ENCODE results near the gene NFKBIE. TPM values are rescaled to one million over a fixed set of nuclear protein-coding genes. Genes with fewer than 3 reads are reported as not detected.
A peak's percentile ranks its signal among the peaks of the same experiment; 100 is the strongest.

The NFKBIE gene
- total RNA-seq, 1 experiment from 2014 or later, result 9.6 TPM

DNA sequence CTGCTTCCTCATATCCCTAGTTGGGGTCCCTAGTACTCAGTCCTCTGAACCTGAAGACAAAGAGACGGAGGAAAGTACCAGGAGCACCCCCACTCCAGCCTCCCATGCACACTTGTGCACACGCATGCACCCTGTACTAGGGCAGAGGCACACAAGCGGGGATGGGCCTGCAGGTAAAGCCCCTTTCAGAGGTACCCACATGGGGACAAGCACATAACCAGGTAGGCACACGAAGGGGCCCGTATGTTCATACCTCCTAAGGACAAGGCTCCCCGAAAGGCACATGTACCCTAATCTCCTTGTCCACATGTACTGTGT, 6.0 kb upstream of the NFKBIE start:
- H3K4me3 ChIP-seq, result no peak overlapping the region; the same call in 1 of the 2 replicates
- no peak overlapping the region for H3K27ac ChIP-seq
- no peaks in the 10 kb centered on the region for H3K9me3 ChIP-seq (replicated peaks)
- H3K4me1 ChIP-seq, result no peaks in the 10 kb centered on the region
- peaks cover 19% of the 10 kb centered on the region for H3K27me3 ChIP-seq
- no peaks in the 10 kb centered on the region for H3K36me3 ChIP-seq
- no peak for DNase-seq

DNA sequence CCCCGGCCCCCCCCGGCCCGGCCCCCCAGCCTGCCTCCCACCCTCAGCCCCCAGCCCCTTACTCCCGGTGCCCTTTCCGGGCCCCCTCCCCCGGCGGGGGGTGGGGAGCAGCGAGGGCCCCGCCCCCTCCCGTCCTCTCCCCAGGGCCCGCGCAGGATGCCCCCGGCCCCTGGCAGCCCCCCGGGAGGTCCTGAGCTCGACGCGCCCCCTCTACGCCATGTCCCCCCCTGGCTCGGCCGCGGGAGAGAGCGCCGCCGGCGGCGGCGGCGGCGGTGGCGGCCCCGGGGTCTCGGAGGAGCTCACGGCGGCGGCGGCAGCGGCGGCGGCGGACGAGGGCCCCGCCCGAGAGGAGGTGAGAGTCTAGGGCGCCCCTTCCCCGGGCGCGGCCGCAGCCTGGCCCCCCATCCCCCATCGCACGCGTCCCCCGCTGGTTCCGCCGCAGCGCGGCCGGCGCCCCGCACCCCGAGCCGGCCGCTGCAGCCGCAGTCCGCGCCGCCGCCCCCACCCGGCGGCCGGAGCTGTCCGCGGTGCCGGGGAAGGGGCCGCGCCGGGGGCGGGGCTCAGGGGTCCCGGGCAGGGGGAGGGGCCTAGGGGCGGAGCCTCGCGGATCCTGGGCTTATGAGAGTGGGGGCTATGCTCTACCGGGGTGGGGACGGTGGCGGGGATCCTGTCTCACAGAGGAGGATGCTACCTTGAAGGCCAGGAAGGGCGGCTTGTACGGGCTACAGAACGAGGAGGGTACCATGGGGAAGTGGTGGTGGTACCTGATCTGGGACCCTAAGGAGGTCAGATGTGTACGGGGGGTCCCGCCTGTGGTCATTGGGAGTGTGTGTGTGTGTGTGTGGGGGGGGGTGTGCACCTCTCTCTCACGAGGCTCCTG, 5.4 kb upstream of the NFKBIE start:
- peak; percentile 29 to 42 for DNase-seq
- Histone ChIP-seq H3K9me3 (replicated peaks) (no peaks in the 10 kb centered on the region), H3K4me3 (peak overlapping the region; percentile 48), H3K4me1 (no peaks in the 10 kb centered on the region), H3K27me3 (peaks cover 19% of the 10 kb centered on the region), H3K27ac (no peak overlapping the region), H3K36me3 (no peaks in the 10 kb centered on the region)

DNA sequence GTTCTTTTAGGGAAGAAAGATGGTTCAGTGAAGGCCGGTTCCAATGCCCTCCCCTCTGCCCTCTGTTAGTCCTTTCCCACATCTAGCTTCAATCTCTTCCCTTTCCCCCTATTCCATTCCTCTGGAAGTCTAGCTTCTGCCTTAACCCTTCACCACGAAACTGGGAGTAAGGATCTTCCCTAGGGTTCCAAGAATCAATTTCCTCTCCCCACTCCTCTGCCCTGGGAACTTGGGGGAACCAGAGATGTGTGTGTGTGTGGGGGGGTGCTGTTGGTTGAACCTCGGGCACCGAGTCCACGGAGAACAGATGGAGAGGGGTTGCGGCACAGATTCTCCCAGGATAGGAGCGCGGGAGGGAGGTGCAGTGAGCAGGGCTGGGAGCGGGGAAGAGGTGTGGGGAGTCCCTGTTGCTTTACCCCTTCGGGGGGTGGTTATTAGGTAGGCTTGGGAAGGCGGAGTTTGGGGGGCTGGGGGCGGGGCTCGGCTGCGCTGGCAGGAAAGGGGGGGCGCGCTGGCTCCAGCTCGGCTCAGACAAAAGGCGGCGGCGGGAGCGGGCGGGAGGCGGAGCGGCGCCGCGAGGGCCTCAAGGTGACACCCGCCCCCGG, 4.7 kb upstream of the NFKBIE start, which contains the start of gene TMEM151B:
TMEM151B (plus strand) TSS at position 530 of the 605 bp plus-strand sequence. CDS start 293 bp downstream, outside the sequence.
- Histone ChIP-seq H3K4me1 (no peaks in the 10 kb centered on the region), H3K36me3 (no peaks in the 10 kb centered on the region), H3K27me3 (peaks cover 19% of the 10 kb centered on the region), H3K27ac (no peak within 1 kb of the TSS), H3K4me3 (peak within 1 kb of the TSS; percentile 48), H3K9me3 (replicated peaks) (no peaks in the 10 kb centered on the region)
- no peak for DNase-seq

DNA sequence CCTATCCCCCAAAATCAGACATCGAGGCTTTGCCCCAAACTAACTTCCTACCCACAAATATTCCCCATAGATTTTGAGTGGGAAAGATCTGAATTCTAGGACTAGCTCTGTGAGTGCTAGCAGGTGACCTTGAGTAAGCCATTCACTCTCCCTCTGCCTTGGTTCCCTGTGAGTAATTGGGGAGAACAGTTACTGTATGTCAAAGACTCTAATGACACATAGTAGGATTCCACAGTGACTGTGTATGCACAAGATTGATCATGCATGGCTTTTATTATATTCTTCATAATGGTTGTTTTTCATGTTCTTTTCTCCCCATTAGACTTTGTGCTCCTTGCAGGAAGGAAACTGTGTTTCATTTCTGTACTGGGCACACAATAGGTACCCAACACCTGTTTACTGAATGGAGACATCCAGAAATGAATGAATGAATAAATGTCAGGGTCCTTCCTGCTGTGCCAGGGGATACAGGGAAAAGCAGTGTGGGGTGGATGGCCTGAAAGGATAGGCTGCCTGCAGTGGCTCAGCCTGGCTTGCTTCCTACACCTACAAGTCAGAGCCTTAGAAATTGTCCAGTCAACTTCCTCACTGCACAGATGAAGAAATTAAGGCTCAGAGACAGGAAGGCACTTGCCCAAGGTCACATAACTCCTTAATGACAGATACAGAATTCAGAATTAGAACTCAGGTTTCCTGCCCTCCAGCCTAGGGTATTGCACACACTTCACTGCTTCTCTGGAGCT, 4.0 kb upstream of the NFKBIE start:
- Histone ChIP-seq H3K27ac (no peak overlapping the region), H3K4me3 (no peak overlapping the region), H3K4me1 (peaks cover 3% of the 10 kb centered on the region; the same call in 1 of the 2 replicates), H3K27me3 (peaks cover 19% of the 10 kb centered on the region), H3K36me3 (no peaks in the 10 kb centered on the region), H3K9me3 (replicated peaks) (no peaks in the 10 kb centered on the region)
- no peak for DNase-seq

DNA sequence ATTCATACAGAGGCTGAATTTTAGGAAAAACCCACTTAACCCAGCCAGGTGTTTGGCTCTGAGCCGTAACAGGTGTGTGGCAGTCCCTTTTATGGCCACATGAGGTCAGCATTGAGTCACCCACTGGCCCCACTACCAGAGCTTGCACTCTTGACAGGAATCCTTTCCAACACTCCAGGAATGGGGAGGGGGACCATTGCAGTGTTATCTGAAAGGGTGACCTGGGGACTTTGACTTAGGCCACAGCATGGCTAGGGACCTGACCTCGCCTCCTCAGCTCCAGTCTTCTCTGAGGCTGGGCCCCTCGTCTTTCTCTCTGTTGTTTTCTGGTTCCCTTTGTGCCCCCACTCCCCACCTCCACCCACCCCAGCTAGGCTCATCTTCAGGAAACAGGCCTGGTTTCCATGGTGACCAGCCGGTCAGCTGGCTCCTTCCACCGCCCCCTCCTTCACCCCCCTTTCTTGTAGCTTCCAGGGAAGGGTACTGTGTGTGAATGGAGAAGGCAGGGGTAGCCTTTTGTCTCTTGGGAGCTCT, 2.8 kb upstream of the NFKBIE start:
- Histone ChIP-seq H3K4me3 (no peak overlapping the region), H3K4me1 (peaks cover 11% of the 10 kb centered on the region; the same call in 1 of the 2 replicates), H3K27ac (no peak overlapping the region), H3K27me3 (peaks cover 19% of the 10 kb centered on the region), H3K9me3 (replicated peaks) (no peaks in the 10 kb centered on the region), H3K36me3 (no peaks in the 10 kb centered on the region)
- peak; percentile 52 to 84 for DNase-seq

DNA sequence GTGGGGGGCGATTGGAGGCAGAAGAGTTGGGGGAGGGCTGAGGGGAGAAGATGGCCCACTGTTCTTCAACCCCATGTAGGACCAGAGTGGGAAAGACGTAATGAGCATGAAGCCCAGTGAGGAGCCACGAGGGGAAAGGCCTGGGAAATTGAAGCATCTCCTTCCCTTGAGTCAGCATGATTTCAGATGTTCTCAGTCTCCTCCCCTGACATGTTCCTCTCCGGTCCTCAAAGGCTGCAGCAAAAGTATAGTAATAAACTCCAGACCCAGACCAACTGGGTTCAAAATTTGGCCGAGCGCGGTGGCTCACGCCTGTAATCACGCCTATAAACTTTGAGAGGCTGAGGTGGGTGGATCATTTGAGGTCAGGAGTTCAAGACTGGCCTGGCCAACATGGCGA, 1.9 kb upstream of the NFKBIE start:
- Histone ChIP-seq H3K36me3 (no peaks in the 10 kb centered on the region), H3K9me3 (replicated peaks) (no peaks in the 10 kb centered on the region), H3K4me1 (peaks cover 11% of the 10 kb centered on the region; the same call in 1 of the 2 replicates), H3K27ac (no peak overlapping the region), H3K4me3 (no peak overlapping the region), H3K27me3 (peaks cover 19% of the 10 kb centered on the region)
- no peak for DNase-seq

DNA sequence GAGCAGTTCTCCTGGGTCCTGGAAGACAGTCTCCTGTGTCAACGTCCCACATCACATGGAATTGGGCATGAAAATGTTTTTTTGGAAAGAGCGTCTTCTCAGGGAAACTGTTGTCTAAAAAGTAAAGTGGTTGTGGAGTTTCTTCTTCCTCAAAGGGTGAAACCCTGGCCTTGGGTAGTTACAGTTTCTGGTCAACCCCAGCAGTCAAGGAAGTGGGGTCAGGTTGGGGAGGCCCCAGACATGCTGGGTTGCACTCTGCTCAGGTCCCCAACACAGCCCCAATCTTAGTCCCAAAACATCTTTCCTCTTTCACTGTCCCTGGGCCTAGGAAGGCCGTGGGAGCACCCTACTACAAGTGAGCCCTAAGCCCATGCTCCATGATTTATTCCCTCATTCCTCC, 996 bp upstream of the NFKBIE start:
- no peaks in the 10 kb centered on the region for H3K9me3 ChIP-seq (replicated peaks)
- DNase-seq, result no peak
- peaks cover 11% of the 10 kb centered on the region; the same call in 1 of the 2 replicates for H3K4me1 ChIP-seq
- H3K27me3 ChIP-seq, result peaks cover 15% of the 10 kb centered on the region
- H3K4me3 ChIP-seq, result no peak overlapping the region
- no peak overlapping the region for H3K27ac ChIP-seq
- no peaks in the 10 kb centered on the region for H3K36me3 ChIP-seq

DNA sequence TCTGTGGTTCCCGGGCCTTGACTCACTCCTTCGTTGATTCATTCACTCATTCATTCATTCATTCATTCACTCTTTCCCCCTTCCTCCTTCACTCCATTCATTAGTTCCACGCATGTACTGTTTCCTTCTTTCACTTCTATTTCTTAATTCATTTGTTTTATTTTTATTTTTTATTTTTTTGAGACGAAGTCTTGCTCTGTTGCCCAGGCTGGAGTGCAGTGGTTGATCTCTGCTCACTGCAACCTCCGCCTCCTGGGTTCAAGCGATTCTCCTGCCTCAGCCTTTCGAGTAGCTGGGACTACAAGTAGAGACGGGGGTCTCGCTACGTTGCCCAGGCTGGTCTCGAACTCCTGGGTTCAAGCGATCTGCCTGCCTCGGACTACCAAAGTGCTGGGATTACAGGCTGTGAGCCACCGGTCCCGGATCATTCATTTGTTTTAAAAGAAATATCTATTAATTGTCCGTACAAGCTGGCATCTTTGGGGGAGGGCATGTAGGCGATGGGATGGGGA, 427 bp upstream of the NFKBIE start:
- Histone ChIP-seq H3K27ac (no peak overlapping the region), H3K4me3 (peak overlapping the region; percentile 73), H3K36me3 (no peaks in the 10 kb centered on the region), H3K4me1 (peaks cover 11% of the 10 kb centered on the region; the same call in 1 of the 2 replicates), H3K9me3 (replicated peaks) (no peaks in the 10 kb centered on the region), H3K27me3 (peaks cover 14% of the 10 kb centered on the region)
- DNase-seq, result no peak

DNA sequence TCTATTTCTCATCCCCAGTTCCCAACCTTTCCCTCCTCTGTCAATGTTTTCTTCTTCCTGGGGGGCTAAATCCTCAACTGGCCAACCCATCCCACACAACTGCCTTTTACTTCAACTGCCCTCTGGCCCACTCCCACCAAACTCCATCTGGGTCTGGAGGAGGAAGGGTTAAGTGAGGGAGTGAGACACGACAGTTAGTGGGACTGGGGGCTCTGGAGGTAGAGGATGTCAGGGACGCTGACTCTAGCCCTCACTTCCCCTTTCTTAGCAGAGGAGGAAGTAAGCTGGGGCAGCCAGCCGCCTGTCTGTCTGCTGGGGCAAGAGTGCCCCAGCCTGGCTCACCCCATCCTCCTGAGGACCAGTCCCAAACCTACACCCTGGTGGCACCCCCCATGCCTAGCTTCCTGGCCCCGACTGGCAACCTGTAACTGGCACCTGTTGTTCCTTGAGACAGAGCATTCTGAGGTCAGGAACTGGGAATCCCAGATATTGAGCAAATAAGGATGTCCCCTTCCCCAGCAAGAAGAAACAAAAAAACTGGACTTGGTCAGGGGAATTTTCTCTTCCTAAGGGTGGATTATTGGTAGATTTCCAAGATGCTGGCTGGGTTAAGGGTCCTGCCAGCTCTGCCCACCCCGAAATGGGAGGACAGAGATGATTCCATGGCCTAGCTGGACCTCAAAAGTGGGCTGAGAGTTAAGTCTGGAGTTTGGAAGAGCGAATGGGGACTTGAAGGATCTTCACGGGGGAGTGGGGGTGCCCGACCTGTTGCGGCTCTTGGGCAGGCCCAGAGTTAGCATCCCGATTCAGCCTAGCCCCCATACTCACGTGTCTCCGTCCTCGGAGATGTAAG, 971 bp downstream of the NFKBIE start:
- Histone ChIP-seq H3K9me3 (replicated peaks) (no peaks in the 10 kb centered on the region), H3K4me1 (peaks cover 11% of the 10 kb centered on the region; the same call in 1 of the 2 replicates), H3K27ac (no peak overlapping the region), H3K4me3 (peak overlapping the region; percentile 73), H3K36me3 (no peaks in the 10 kb centered on the region), H3K27me3 (peaks cover 7% of the 10 kb centered on the region; the same call in 1 of the 2 replicates)
- no peak for DNase-seq

DNA sequence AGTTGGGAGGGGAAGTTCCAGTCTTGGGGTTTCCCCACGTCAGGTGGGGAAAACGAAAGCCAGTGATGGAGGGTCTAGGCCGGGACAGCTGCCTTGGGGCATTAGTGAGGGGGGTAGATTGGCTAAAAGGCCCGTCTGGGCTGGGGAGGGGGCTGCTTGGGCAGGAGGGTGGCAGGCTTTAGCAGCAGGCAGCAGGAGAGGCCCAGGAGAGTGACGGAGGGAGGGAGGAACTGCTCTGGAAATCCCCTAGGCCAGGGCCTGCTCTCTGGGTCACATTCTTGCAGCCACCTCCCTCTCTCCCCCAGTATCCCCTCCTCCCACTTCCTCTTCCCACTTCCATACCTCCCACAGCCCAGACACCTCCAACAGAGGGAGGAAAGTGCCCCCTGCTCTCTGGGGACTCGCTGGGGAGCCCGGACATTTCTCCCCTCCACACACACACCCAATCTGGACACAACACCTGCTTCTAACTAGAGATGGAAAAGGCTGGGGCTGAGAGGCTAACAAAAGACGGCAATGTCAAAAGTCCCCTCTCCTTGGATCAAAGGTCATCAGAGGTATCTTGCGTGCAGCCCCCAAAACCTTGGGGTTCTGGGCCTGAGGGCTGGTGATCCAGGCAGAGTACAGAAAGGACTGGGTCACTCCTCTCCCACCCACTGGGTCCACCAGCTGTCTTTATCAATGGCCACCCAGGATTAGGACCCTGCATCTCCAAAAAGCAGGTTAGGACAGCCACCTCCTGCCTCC, 1.8 kb downstream of the NFKBIE start:
- Histone ChIP-seq H3K36me3 (no peaks in the 10 kb centered on the region), H3K4me1 (peaks cover 11% of the 10 kb centered on the region; the same call in 1 of the 2 replicates), H3K27me3 (peaks cover 1% of the 10 kb centered on the region; the same call in 1 of the 2 replicates), H3K27ac (no peak overlapping the region), H3K9me3 (replicated peaks) (no peaks in the 10 kb centered on the region), H3K4me3 (no peak overlapping the region)
- DNase-seq, result no peak

DNA sequence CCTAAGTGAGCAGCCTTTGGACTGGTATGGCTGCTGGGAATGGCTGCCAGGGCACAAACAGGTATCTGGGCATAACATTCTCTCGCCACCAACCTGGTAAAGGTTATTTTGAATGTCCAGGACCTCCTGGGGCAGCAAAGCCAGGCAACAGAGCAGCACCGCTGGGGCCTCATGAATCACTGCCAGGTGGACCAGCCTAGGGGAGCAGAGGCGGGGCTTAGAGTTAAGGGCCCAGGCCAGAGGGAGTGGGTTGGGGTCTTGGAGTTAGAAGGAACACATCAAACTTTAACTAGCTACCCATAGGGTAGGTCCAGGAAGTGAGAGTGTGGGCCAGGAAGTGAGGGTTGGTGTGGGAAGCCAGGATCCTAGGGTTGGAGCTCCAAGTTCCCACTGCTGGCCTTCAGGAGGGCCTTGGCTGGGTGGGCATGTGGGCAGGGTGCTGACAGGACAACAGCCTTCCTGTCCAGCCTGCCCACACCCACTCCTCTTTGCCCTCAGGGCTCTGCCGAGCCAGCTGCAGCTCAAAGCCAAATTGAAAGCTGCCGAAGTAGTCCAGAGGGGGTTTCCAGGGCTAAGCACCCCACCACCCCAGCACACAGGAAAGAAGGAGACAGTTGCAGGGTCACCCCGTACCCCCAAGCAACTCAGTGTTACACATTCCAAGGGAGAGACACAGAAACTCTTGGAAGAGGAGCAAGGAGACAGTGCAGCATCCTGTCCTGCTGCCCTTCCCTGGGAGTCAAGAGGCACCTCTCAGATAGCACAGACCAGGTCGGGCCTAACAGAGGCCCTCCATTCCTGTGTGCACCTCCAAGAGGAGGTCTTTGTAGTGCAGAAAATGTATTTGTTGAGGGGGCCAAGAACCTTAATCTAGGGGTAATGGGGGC, 2.6 kb downstream of the NFKBIE start:
- Histone ChIP-seq H3K4me3 (no peak overlapping the region), H3K27me3 (no peaks in the 10 kb centered on the region), H3K27ac (no peak overlapping the region), H3K4me1 (peaks cover 15% of the 10 kb centered on the region), H3K36me3 (no peaks in the 10 kb centered on the region), H3K9me3 (replicated peaks) (no peaks in the 10 kb centered on the region)
- DNase-seq, result no peak

DNA sequence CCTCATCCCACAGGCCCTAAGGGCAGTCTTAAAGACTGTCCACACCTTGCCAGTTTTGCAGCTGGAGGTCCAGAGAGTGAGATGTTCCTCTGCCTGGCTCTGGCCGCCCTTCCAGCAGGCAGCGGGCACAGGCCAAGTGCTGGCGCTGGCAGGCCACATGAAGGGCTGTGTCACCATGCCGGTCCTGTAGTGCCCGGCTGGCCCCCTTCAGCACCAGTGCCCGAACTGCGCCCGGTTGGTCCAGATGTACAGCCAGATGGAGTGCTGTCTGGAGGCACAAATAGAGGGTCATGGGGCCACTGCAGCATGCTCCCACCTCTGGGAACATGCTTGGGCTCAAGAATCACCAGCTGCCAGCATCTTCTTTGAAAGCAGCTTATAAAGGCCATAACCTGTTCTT, 3.8 kb downstream of the NFKBIE start:
- peaks cover 17% of the 10 kb centered on the region for H3K4me1 ChIP-seq
- no peak for DNase-seq
- H3K27me3 ChIP-seq, result no peaks in the 10 kb centered on the region
- H3K9me3 ChIP-seq (replicated peaks), result no peaks in the 10 kb centered on the region
- H3K4me3 ChIP-seq, result no peak overlapping the region
- no peak overlapping the region for H3K27ac ChIP-seq
- no peaks in the 10 kb centered on the region for H3K36me3 ChIP-seq
